AG04449 (cell line): ENCODE data around the gene CBLL2.

Experiments used
- CTCF ChIA-PET: fragments of 350-600 bp; formaldehyde crosslinking; extraction: SDS; loops from one replicate; lab custom pipeline; 2021; ENCODE audit warnings: antibody characterized with exemption; lab: Yijun Ruan, JAX
- POLR2A ChIA-PET: fragments of 400-600, 350-600 bp; formaldehyde crosslinking; extraction: SDS; loops from one replicate; lab custom pipeline; 2020; ENCODE audit warnings: antibody characterized with exemption, inconsistent platforms; lab: Yijun Ruan, JAX
- DNase-seq: peaks from one replicate; pipeline ENCODE4 v3.0.0-alpha.2; 2010; ENCODE audit warnings: low read depth, low spot score
- H3K4me3 ChIP-seq: 2 replicates; pipeline ENCODE4 v1.5.1; 2011; ENCODE audit warnings: low read depth, mild to moderate bottlenecking, control low read depth, low read length
- CTCF ChIP-seq: IDR thresholded peaks from one replicate; pipeline ENCODE4 v1.5.1; 2011; ENCODE audit warnings: mild to moderate bottlenecking, moderate library complexity, low read length, control low read depth, inconsistent platforms; ENCODE audit not compliant: insufficient read depth; ENCODE audit errors: missing control alignments

Gene CBLL2

DNA sequence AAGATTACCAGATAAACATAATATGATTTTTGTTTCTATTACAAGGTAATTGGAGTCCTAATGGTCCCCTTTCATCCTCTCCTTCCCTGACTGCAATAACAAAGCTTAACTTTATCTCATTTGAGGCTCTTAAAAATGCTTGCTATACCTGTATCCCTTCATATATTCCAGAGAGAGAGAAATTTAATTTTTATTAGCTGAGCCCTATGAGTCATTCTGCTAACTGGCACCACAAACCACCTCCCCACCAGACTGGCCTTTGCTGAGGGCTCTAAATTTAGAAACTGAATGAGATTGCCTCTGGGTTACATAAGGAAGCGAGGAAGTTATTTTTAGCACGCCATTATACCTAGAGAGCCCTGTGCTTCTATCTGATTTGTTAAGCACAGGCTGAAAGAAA is 27.4 kb downstream of the CBLL2 start:
- ChIA-PET POLR2A (no interaction called here), CTCF (no interaction called here)
- H3K4me3 ChIP-seq: no peak overlapping the region
- DNase-seq: peak; percentile 31
- TF ChIP-seq CTCF: no peak

DNA sequence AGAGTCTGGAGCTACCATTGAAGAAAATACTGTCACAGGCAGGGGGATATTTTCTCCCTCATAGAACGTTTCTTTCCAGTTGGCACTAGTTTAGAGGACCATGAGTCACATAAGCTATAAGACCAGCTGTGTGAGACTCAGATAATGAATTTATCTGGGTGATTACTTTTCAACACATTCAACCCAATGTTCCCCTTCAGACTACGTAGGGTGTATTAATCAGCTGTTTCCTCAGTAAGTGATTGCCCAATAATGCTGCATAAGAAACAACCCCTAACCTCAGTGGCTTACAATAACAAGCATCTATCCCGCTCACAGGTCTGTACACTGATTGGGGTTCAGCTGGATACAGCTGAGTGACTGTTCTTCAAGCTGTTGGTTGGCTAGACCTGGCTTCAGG is 38.1 kb downstream of the CBLL2 start:
- no peak for DNase-seq
- CTCF ChIA-PET: no interaction called here
- TF ChIP-seq CTCF: no peak
- H3K4me3 ChIP-seq: no peak overlapping the region
- POLR2A ChIA-PET: no interaction called here

GRCh38 chrX:22313766-22314165 is 41.1 kb downstream of the CBLL2 start:
- POLR2A ChIA-PET: no interaction called here
- CTCF ChIA-PET: interaction anchor here (1.0 kb wide), 1 partner anchor 12 kb away, joined by 4 read pairs; no protein-coding TSS in a partner anchor
- no peak for TF ChIP-seq CTCF

GRCh38 chrX:22314211-22314610 is 41.5 kb downstream of the CBLL2 start:
- POLR2A ChIA-PET: no interaction called here
- no peak for TF ChIP-seq CTCF
- no peak for DNase-seq
- CTCF ChIA-PET: interaction anchor here (1.0 kb wide), 1 partner anchor 13 kb away, joined by 4 read pairs; no protein-coding TSS in a partner anchor
- no peak overlapping the region for H3K4me3 ChIP-seq

More at GRCh38 chrX:22313766-22314165, 41.1 kb downstream of the CBLL2 start:
- no peak for DNase-seq
- H3K4me3 ChIP-seq: no peak overlapping the region

- no peak overlapping the region for H3K4me3 ChIP-seq
- CTCF ChIA-PET: interaction anchor here (1.1 kb wide), 1 partner anchor 40 kb away, joined by 3 read pairs; no protein-coding TSS in a partner anchor
- DNase-seq: no peak
- no peak for TF ChIP-seq CTCF
- POLR2A ChIA-PET: no interaction called here
Observed at GRCh38 chrX:22314692-22315091, 42.0 kb downstream of the CBLL2 start.

DNA sequence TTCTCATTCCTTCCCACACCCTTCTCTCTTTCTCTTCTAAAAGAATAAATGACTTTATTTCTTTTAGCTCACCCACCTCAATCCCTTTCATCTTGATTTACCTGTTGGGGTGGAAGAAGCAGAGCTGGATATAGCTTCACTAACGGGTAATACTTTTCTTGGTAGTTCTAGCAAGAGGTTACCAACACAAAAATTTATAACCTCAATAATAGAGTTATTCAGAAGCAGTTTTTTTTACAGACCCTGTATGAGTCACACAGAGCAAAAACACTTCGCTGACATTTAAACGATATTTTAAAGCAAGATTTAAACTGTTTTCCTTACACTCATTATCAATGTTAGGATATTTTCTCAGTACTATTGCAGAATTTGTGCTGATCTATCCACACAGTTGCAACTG is 42.4 kb downstream of the CBLL2 start:
- TF ChIP-seq CTCF: no peak
- DNase-seq: no peak
- ChIA-PET CTCF (interaction anchor here (1.1 kb wide), 1 partner anchor 40 kb away, joined by 3 read pairs; no protein-coding TSS in a partner anchor), POLR2A (no interaction called here)
- no peak overlapping the region for H3K4me3 ChIP-seq
